GM19025 (cell line): ENCODE data around the gene PACSIN2.
A peak's percentile ranks its signal among the peaks of the same experiment; 100 is the strongest.

Experiments
- ATAC-seq: cut with Tn5 transposase; IDR thresholded peaks from one replicate; pipeline ENCODE4 v1.9.1; 2021; ENCODE audit warnings: mild to moderate bottlenecking, low read depth, moderate library complexity; ENCODE audit not compliant: unreplicated experiment

PACSIN2 gene

DNA sequence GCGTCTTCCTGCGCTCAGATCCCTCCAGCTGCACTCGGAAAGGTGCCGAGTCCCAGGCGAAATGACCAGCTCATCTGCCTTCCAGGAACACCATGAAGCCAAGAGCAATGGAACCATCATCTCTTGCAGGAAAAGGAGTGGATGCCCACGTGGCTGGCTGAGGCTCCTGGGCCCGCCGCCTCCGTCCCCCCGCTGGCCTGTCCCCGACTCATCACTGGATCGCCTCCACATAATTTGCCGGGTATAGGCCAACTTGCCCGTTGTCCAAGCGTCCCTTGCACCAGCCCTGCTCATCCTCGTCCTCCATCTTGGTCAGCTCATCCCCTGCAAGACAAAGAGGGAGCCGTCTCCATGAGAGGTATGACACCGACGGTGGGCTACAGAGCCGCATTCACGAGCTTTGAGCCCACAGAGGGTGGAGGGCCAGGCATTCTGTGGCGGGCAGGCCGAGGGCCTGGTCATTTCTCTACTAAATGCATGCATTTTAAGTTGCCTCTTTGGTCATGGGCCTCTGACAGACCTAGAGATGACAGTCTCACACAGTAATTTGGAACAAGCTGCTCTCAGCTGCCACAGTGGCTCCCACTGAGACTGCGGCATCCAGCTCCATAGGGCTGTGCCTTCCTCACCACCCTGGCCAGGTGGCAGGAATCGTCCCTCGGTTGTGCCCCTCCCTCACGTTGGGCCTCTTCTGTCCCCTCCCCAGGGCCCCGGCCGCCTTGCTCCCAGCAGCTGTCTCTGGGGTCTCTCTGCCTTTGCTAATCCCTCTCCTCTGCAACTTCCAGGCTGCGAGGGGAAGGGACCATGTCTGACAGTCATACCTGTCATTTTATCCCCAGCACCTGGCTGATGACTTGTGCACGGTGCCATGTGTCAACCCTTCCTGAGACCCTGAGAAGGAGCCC lies 143.6 kb downstream of the PACSIN2 start:
- no peak for ATAC-seq

DNA sequence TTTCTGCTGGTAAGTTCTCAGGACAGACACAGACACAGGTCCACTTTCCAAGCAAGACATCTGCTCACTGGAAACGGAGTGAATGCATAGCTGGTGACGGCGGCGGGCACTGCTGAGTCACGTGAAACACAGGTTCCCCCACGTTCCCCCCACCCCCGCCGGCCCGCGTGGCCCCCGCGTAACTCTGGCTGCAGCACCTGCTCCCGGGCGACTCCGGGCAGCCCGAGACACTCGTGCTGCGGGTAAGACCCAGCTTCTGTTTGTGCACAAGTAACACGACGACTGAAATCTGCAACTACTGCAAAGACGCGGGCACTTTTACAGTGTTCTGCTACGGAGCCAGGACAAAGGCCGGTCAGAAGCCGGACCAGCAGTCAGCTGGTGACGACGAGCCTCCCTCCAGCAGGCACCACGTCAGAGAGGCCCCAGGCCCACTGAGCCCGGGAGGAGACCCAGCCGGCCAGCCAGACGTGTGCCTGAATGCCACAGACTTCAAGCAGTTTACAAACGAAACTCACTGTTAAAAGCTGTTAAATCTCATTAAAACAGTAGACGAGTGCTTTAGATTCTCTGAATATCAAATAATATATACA lies 145.0 kb downstream of the PACSIN2 start:
- no peak for ATAC-seq

DNA sequence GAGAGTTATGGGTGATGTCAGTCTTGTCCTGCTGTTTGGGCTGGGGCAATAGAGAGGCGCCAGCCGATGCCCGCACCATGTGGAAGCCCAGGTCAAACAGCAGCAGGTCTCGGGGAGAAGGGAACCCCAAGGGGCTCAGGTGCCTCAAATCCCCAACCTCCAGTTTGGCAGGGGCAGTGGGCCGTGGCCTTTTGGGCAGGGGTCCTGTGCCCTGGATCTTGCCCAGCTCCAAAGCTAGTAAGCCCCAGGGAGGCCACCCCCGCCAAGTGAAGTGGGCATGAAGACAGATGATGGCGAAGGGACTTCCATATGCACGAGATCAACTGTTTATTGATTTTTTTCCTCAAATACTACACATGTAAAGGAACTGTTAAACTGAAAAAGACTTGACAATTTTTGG lies 145.5 kb downstream of the PACSIN2 start:
- no peak for ATAC-seq

DNA sequence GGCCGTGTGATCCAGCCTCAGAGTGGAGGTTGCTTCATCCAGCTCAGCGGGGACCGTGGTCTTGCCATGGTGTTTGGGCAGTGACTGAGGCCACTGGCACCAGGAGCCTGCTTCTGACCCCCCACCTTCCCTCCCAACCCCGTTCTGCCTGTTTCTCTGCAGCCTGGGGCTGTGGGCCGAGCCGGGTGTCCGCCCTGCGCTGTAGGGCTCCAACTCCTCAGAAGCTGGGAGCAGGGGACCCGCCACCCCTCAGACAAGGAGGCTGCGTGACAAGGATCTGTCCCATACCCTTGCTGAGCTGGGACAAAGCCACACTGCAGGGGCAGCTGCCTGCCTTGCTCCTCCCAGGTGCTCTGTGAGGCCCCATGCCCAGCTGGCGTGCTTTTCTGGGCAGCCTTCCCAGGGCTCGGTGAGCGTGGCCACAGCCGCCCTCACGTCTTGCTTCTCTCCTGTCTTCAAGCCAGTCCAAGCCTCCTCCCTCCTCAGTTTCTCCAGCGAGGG lies 146.1 kb downstream of the PACSIN2 start:
- no peak for ATAC-seq

DNA sequence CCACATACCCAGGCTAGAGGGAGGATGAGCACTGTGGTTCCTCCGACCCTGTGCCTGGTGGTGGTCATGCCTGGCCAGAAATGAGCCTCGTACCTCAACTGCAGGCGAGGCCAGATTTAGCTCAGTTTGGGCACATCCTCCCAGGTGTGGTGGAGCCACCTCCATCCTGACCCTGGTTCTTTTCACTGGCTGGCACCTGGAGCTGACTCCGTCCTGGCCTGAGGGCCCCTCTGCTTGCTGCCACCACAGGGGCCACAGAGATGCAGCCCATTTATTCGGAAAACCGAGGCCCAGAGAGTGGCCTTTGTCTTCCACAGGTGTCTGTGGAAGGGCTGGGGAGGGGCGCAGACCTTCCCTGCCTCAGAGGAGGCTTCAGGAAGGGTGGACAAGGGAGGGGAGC lies 148.8 kb downstream of the PACSIN2 start:
- ATAC-seq, result no peak

DNA sequence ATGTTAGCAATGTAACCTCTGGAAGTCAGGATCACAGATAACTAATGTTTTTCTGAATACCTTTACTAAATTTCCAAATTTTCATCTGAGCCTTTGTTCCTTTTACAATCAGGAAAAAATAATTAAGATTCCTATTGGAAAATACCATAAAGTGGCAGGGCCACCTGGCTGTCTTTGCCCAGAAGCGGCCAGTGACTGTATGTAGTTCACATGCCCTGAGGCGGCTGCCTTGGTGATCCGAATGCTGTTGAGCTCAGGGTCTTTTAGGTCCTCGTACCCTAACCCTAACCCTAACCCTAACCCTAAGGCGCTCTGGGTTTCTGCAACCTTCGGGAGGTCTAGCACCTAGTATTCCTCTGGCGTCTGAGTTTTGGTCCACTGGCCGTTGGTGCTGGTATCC lies 149.4 kb downstream of the PACSIN2 start:
- ATAC-seq, result no peak

DNA sequence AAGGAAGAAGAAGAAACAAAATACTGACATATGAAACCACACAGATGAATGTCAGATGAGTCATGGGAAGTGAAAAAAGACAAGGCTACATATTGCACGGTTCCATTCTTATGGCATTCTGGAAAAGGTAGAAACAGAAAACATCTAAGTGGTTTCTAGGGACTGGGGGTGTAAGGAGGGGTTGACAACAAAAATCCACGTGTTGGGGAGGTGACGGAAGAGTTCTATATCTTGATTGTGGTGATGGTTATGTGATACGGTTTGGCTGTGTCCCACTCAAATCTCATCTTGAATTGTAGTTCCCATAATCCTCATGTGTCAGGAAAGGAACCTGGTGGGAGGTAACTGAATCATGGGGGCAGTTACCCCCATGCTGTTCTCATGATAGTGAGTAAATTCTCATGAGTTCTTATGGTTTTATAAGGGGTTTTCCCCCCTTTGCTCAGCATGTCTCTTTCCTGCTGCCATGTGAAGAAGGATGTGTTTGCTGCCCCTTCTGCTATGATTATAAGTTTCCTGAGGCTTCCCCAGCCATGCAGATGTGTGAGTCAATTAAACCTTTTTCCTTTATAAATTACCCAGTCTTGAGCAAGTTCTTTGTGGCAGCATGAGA lies 151.5 kb downstream of the PACSIN2 start:
- no peak for ATAC-seq

DNA sequence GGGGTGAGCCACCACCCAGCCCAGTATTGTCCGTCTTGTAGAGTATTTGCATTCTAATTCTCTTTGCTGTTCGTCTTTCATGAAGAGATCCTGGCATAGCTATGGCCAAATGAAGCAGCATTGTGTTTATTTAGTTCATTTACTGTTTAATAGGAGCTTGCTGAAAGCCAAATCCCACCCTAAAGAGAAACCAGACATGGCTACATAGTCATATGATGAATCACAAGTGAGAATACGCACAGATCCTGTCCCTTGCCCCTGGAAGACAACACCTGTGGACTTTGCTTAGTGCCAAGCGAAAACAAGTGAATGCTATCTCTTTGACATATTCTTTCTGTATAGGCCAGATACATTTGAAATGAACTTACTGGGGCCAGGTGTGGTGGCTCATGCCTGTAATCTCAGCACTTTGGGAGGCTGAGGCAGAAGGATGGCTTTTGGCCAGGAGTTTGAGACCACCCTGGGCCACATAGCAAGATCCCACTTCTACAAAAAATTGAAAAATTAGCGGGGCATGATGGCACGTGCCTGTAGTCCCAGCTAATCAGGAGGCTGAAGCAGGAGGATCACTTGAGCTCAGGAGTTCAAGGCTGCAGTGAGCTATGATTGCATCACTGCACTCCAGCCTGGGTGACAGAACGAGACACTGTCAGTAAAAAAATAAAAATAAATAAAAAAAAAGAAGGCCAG lies 152.8 kb downstream of the PACSIN2 start:
- no peak for ATAC-seq

DNA sequence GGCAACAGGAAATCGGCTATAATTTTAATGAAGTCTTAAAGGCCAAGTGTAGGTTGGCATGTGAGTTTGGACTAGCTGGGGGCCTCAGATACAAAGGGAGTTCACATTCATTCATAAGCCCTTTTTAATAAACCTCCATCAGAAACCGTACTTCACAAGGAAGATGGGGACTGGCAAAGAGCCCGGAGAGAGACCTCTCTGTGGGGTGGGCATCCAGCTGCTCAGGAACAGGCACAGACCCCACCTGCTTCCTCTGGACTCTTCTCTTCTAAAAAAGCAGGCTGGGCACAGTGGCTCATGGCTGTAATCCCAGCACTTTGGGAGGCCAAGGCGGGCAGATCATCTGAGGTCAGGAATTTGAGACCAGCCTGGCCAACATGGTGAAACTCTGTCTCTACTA lies 154.0 kb downstream of the PACSIN2 start:
- no peak for ATAC-seq

DNA sequence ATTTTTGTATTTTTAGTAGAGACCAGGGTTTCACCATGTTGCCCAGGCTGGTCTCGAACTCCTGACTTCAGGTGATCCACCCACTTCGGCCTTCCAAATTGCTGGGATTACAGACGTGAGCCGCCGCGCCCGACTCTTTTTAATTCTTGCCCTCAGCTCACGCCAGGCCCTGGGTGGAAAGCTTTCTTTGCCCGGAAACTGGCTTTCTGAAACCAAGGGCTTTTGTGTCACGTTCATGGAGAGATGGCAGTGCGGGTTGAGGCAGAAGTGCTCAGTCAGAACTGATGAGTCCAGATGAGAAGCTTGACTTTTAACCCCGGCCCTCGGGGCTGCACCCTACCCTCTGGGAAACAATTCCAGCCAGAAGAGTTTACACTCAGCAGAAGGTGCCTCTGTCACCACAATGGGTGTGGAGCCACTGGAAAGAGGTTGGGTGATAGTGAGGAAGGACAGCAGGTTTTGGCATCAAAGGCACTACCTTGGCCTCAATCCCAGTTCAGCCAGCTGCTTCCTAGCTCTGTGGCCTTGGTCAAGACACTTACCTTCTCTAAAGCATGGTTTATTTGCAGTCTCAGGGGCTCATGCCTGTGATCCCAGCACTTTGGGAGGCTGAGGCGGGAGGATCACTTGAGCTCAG lies 157.0 kb downstream of the PACSIN2 start:
- ATAC-seq, result no peak

DNA sequence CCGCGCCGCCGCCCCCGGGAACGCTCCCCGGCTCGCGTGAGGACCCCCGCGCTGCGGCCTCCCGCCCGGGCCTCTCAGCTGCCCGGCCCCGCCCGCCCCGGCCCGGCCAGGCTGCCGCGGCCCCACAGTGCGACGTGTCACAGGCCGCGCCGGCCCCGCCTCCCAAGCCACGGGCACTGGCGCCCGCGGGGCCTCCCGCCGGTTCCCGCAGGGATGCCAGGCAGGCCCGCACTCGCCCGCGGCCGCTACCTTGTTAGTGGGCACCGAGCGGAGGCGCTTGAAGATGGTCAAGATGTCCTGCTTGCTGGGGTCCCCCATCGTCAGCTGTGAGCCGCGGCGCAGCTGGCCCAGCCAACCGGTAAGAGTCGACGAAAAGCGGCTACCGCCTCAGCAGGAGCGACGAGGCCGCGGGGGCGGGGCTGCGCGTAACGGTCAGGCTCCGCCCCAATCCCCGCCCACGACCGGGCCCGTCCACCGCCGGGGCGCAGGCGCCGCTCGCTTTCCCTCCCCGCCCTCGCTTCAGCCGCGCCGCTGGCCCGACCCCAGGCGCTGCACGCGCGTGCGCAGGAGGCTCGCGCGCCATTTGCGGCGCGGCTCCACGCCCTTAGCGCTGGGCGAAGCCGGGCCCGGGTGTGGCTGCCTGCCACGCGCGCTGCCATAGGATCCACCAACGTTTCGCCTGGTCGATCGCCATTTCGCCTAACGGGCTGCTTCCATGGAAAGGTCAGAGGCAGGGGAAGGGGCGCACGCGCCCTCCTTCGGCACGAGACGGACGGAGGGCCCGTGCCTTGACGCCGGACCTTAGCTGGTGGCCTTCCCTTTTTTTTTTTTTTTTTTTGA lies 157.9 kb downstream of the PACSIN2 start, which contains the start of gene ARFGAP3:
TSS of gene ARFGAP3 (minus strand) at position 409 of the 840 bp plus-strand sequence. CDS start at position 318, 91 bp downstream.
- peak; percentile 83 for ATAC-seq

DNA sequence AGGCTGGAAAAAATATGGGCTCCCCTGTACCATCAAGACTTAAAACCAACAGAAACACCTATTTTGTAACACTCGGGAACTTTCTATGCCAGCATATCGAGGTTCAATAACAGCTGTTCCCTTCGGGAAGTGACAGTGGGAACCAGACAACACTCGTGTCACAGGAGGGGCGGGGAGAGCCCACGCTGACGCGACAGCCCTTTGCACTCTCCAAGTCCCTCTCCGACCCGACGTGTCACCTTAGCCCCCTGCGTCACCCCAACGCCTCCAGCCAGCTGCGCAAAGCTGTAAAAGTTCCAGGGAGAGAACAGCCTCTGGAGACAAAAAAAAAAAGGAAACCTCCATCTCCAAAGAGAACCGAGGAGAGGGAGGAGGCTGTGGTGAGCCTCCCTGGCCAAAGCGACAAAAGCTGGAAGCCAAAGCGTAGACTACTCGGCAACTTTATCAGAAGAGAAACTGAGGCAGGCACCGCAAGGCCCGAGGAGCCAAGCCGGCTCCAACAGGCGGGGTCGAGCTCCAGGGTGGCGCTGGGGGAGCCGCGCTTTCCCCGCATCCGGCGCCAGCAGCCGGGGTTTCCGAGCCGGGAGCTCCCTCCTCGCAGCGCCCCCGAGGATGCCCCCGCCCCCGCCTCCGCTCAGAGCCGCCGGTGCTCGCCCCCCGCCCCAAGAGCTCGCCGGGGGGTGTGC lies 158.6 kb downstream of the PACSIN2 start:
- ATAC-seq, result peak; percentile 16

DNA sequence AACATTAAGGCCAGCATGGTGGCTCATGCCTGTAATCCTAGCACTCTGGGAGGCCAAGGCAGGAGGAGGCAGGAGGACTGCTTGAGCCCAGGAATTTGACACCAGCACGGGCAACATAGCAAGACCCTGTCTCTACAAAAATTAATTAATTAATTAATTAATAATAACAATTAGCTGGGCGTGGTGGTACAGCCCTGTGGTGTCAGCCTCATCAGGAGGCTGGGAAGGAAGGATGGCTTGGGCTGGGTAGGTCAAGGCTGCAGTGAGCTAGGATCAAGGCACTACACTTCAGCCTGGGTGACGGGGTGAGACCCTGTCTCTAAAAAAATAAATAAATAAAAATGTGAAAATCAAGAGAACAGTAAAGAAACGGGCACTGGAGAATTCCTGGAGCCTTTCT lies 159.2 kb downstream of the PACSIN2 start:
- ATAC-seq, result no peak

DNA sequence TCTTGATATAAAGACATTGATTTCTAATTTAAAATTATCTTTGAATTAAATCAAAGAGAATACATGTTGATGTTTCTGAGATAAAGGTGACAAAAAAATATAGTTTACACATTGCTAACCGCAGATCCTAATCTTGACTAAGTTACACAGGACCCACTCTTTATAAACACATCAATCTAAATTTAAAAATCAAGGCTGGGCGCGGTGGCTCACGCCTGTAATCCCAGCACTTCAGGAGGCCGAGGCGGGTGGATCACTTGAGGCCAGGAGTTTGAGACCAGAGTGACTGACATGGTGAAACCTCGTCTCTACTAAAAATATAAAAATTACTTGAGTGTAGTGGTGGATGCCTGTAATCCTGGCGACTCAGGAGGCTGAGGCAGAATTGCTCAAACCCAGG lies 159.7 kb downstream of the PACSIN2 start:
- no peak for ATAC-seq

DNA sequence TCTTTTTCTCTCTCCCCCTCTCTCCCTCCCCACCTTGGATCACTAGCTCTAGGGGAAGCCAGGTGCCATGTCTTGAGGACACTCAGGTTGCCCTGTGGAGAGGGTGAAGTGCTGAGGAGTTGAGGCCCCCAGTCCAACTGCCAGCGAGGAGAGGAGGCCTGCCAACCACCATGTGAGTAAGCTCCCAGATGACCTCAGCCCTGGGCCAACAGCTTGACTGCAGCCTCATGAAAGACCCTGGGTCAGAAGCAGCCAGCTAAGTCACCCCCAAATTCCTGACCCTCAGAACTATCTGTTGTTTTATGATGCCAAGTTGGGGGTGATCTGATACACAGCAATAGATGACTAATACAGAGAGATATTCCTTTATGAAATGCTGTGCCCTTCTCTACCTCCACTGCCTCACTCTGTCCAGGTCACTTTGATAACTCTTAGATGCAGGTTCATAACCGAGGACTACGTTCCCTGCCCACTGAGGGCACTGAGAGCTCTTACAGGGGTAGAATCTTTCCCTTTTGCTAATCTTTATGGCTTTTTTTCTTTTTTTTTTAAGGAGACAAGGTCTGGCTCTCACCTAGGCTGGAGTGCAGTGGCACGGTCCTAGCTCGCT lies 165.9 kb downstream of the PACSIN2 start:
- no peak for ATAC-seq

DNA sequence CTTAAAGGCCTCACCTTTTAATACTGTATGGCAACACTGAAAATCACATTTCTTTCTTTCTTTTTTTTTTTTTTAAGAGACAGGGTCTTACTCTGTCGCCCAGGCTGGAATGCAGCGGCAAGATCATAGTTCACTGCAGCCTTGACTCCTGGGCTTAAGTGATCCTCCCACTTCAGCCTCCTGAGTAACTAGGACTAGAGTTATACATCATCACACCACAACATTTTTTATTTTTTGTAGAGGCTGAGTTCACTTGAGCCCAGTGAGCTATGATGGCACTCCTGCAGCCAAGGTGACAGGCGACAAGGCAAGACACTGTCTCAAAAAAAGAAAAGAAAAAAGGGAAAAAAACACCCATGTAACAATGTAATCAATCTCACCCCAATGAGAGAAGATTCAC lies 167.8 kb downstream of the PACSIN2 start:
- ATAC-seq, result no peak

DNA sequence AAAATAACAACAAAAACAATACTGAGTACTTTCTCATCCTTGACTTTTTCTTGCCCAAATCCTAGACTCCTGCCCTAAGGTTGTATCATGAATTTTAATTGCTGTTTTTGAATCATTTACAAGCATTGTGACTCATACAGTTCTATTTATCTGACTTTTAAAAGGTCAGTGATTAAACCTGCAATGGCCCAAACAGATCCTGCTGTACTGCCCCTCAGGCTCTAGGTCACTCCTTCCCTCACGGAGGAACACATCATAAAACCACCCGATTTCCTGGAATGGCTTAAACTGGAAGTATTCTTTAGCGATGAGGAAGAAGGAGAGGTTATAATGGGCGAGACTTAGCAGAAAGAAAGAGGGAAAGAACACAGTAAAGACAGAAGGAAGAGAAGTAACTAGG lies 170.2 kb downstream of the PACSIN2 start:
- ATAC-seq, result no peak

DNA sequence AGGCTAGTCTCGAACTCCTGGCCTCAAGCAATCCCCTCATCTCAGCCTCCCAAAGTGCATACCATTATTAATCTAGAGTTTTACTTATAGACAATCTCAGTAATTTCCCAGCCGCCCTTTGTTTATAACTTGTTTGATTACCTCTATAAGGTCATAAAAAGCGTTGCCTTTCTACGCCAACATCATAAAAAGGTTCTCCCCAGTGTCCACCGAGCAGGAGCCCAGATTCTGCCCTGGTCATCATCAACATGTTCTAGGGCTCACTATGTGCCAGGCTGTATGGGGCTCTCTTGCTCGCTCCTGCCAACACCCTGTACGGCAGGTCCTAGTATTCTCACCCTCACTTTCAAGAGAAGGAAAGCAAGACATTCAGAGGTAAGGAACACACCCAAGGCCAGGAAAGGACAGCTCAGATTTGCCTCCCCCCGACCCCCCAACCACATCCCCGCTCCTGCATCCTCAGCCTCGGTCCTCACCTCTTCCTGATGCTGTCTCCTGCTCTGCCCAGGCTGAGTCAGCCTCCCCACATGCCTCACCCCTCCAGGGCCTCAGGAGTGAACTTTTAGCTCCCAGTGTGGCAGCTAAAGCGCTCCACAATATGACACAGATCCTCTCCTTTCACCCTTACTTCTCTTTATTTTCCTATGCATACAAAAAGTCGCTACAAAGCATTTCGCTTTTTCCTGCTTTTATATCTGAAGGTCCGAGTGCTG lies 172.1 kb downstream of the PACSIN2 start:
- no peak for ATAC-seq
